ENCODE data around the gene SOX4.

SOX4 gene

GRCh38 chr6:21588481-21589351, 4.8 kb upstream of the SOX4 start:
- DNase-seq (ENCODE audit: low spot score in 2 of 2): peak in 1 of 2 donors; percentile 67
- H3K4me3 Mint-ChIP-seq: peak overlapping the region; percentile 92
- H3K36me3 Mint-ChIP-seq: no peaks in the 10 kb centered on the region
- H3K4me1 Mint-ChIP-seq: peaks cover 16% of the 10 kb centered on the region
- H3K9me3 Mint-ChIP-seq: no peaks in the 10 kb centered on the region
- ATAC-seq: peak; percentile 62
- H3K27ac Mint-ChIP-seq: no peak overlapping the region

- Mint-ChIP-seq H3K4me3 (peak overlapping the region; percentile 92), H3K9me3 (no peaks in the 10 kb centered on the region), H3K36me3 (peaks cover 2% of the 10 kb centered on the region), H3K27ac (no peak overlapping the region), H3K4me1 (peaks cover 18% of the 10 kb centered on the region)
- peak; percentile 79 for ATAC-seq
- DNase-seq (ENCODE audit: low spot score in 2 of 2): peak; percentile 80 to 91
Observed at GRCh38 chr6:21589352-21590345, 3.9 kb upstream of the SOX4 start.

GRCh38 chr6:21590346-21590745, 3.2 kb upstream of the SOX4 start:
- ATAC-seq (no peak), DNase-seq (ENCODE audit: low spot score in 2 of 2) (no peak)
- Mint-ChIP-seq H3K4me3 (no peak overlapping the region), H3K27ac (no peak overlapping the region), H3K9me3 (no peaks in the 10 kb centered on the region), H3K4me1 (peaks cover 22% of the 10 kb centered on the region), H3K36me3 (peaks cover 5% of the 10 kb centered on the region)

DNA sequence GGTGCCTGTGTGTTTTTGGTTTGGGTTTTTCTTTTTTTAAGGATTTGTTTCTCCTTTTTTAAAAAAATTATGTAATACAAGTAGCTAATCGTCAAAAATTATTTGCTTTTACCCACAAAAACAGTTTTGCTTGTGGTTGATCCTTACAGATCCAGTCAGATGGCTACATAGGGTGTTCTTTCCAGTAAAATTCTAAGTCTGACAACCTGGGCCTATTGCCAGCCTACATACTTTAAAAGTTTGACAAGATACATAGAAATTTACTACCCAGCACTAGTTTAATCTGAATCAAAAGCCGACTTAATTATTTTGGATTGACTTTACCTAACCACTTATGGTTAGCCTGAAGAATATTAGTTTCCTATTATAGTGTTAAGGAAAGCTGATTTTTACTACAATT, 2.1 kb upstream of the SOX4 start:
- DNase-seq (ENCODE audit: low spot score in 2 of 2) (no peak), ATAC-seq (no peak)
- H3K36me3 Mint-ChIP-seq: peaks cover 16% of the 10 kb centered on the region
- H3K4me1 Mint-ChIP-seq: peaks cover 33% of the 10 kb centered on the region
- no peak overlapping the region for H3K27ac Mint-ChIP-seq
- no peak overlapping the region for H3K4me3 Mint-ChIP-seq
- H3K9me3 Mint-ChIP-seq: no peaks in the 10 kb centered on the region

DNA sequence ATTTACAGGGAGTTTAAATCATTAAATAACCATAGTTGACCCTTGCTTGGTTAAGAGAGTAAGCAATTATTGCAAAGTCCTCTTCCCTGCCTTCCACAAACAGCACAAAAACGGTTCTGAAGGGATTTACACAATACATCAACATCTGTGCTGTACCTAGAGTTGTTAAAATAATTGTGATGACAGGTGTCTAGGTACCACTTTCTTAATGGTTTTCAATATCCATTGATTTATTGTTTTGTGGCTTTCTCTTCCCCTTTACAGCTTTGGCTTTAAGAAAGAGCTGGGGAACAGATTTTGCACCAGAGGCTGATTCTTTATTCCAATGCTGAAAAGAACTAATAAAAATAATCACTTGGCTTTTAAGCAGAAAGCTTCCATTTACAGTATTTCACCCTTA, 598 bp upstream of the SOX4 start:
- no peak for DNase-seq (ENCODE audit: low spot score in 2 of 2)
- Mint-ChIP-seq H3K27ac (no peak overlapping the region), H3K9me3 (no peaks in the 10 kb centered on the region), H3K36me3 (peaks cover 20% of the 10 kb centered on the region), H3K4me3 (no peak overlapping the region), H3K4me1 (peaks cover 31% of the 10 kb centered on the region)
- no peak for ATAC-seq

- ATAC-seq: peak; percentile 49
- DNase-seq (ENCODE audit: low spot score in 2 of 2): peak in 1 of 2 donors; percentile 53
- no peak overlapping the region for H3K27ac Mint-ChIP-seq
- peaks cover 25% of the 10 kb centered on the region for H3K4me1 Mint-ChIP-seq
- H3K4me3 Mint-ChIP-seq: no peak overlapping the region
- H3K9me3 Mint-ChIP-seq: no peaks in the 10 kb centered on the region
- peaks cover 20% of the 10 kb centered on the region for H3K36me3 Mint-ChIP-seq
Observed at GRCh38 chr6:21593927-21594415, 420 bp downstream of the SOX4 start.

DNA sequence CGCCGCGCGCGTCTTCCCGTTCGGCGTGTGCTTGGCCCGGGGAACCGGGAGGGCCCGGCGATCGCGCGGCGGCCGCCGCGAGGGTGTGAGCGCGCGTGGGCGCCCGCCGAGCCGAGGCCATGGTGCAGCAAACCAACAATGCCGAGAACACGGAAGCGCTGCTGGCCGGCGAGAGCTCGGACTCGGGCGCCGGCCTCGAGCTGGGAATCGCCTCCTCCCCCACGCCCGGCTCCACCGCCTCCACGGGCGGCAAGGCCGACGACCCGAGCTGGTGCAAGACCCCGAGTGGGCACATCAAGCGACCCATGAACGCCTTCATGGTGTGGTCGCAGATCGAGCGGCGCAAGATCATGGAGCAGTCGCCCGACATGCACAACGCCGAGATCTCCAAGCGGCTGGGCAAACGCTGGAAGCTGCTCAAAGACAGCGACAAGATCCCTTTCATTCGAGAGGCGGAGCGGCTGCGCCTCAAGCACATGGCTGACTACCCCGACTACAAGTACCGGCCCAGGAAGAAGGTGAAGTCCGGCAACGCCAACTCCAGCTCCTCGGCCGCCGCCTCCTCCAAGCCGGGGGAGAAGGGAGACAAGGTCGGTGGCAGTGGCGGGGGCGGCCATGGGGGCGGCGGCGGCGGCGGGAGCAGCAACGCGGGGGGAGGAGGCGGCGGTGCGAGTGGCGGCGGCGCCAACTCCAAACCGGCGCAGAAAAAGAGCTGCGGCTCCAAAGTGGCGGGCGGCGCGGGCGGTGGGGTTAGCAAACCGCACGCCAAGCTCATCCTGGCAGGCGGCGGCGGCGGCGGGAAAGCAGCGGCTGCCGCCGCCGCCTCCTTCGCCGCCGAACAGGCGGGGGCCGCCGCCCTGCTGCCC, 1.1 kb downstream of the SOX4 start:
- peak in 1 of 2 donors; percentile 63 for DNase-seq (ENCODE audit: low spot score in 2 of 2)
- Mint-ChIP-seq H3K4me1 (peaks cover 25% of the 10 kb centered on the region), H3K27ac (no peak overlapping the region)

DNA sequence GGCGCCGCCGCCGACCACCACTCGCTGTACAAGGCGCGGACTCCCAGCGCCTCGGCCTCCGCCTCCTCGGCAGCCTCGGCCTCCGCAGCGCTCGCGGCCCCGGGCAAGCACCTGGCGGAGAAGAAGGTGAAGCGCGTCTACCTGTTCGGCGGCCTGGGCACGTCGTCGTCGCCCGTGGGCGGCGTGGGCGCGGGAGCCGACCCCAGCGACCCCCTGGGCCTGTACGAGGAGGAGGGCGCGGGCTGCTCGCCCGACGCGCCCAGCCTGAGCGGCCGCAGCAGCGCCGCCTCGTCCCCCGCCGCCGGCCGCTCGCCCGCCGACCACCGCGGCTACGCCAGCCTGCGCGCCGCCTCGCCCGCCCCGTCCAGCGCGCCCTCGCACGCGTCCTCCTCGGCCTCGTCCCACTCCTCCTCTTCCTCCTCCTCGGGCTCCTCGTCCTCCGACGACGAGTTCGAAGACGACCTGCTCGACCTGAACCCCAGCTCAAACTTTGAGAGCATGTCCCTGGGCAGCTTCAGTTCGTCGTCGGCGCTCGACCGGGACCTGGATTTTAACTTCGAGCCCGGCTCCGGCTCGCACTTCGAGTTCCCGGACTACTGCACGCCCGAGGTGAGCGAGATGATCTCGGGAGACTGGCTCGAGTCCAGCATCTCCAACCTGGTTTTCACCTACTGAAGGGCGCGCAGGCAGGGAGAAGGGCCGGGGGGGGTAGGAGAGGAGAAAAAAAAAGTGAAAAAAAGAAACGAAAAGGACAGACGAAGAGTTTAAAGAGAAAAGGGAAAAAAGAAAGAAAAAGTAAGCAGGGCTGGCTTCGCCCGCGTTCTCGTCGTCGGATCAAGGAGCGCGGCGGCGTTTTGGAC, 2.0 kb downstream of the SOX4 start:
- peaks cover 25% of the 10 kb centered on the region for H3K4me1 Mint-ChIP-seq
- H3K36me3 Mint-ChIP-seq: peaks cover 20% of the 10 kb centered on the region
- DNase-seq (ENCODE audit: low spot score in 2 of 2) (peak in 1 of 2 donors; percentile 53), ATAC-seq (no peak)
- peak overlapping the region; percentile 74 for H3K27ac Mint-ChIP-seq
- no peak overlapping the region for H3K4me3 Mint-ChIP-seq
- no peaks in the 10 kb centered on the region for H3K9me3 Mint-ChIP-seq

More for the DNA sequence above, 1.1 kb downstream of the SOX4 start:
- H3K4me3 Mint-ChIP-seq: no peak overlapping the region
- peaks cover 20% of the 10 kb centered on the region for H3K36me3 Mint-ChIP-seq
- ATAC-seq: peak; percentile 58
- no peaks in the 10 kb centered on the region for H3K9me3 Mint-ChIP-seq

DNA sequence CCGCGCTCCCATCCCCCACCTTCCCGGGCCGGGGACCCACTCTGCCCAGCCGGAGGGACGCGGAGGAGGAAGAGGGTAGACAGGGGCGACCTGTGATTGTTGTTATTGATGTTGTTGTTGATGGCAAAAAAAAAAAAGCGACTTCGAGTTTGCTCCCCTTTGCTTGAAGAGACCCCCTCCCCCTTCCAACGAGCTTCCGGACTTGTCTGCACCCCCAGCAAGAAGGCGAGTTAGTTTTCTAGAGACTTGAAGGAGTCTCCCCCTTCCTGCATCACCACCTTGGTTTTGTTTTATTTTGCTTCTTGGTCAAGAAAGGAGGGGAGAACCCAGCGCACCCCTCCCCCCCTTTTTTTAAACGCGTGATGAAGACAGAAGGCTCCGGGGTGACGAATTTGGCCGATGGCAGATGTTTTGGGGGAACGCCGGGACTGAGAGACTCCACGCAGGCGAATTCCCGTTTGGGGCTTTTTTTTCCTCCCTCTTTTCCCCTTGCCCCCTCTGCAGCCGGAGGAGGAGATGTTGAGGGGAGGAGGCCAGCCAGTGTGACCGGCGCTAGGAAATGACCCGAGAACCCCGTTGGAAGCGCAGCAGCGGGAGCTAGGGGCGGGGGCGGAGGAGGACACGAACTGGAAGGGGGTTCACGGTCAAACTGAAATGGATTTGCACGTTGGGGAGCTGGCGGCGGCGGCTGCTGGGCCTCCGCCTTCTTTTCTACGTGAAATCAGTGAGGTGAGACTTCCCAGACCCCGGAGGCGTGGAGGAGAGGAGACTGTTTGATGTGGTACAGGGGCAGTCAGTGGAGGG, 2.8 kb downstream of the SOX4 start:
- DNase-seq (ENCODE audit: low spot score in 2 of 2): peak in 1 of 2 donors; percentile 52
- Mint-ChIP-seq H3K36me3 (peaks cover 20% of the 10 kb centered on the region), H3K4me1 (peaks cover 25% of the 10 kb centered on the region), H3K4me3 (no peak overlapping the region), H3K9me3 (no peaks in the 10 kb centered on the region), H3K27ac (peak overlapping the region; percentile 74)
- no peak for ATAC-seq

GRCh38 chr6:21596949-21597682, 3.6 kb downstream of the SOX4 start:
- H3K4me1 Mint-ChIP-seq: peaks cover 25% of the 10 kb centered on the region
- H3K4me3 Mint-ChIP-seq: no peak overlapping the region
- DNase-seq (ENCODE audit: low spot score in 2 of 2): no peak
- H3K9me3 Mint-ChIP-seq: no peaks in the 10 kb centered on the region
- no peak for ATAC-seq
- H3K27ac Mint-ChIP-seq: no peak overlapping the region
- H3K36me3 Mint-ChIP-seq: peaks cover 20% of the 10 kb centered on the region

DNA sequence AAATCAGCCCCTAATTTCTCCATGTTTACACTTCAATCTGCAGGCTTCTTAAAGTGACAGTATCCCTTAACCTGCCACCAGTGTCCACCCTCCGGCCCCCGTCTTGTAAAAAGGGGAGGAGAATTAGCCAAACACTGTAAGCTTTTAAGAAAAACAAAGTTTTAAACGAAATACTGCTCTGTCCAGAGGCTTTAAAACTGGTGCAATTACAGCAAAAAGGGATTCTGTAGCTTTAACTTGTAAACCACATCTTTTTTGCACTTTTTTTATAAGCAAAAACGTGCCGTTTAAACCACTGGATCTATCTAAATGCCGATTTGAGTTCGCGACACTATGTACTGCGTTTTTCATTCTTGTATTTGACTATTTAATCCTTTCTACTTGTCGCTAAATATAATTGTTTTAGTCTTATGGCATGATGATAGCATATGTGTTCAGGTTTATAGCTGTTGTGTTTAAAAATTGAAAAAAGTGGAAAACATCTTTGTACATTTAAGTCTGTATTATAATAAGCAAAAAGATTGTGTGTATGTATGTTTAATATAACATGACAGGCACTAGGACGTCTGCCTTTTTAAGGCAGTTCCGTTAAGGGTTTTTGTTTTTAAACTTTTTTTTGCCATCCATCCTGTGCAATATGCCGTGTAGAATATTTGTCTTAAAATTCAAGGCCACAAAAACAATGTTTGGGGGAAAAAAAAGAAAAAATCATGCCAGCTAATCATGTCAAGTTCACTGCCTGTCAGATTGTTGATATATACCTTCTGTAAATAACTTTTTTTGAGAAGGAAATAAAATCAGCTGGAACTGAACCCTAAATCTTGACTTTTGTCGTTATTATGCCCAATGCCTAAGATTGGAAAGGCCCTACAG, 4.5 kb downstream of the SOX4 start:
- no peak for ATAC-seq
- Mint-ChIP-seq H3K4me3 (no peak overlapping the region), H3K9me3 (no peaks in the 10 kb centered on the region), H3K36me3 (peaks cover 20% of the 10 kb centered on the region), H3K27ac (no peak overlapping the region), H3K4me1 (peaks cover 25% of the 10 kb centered on the region)
- DNase-seq (ENCODE audit: low spot score in 2 of 2): no peak

GRCh38 chr6:21598674-21599023, 5.1 kb downstream of the SOX4 start:
- Mint-ChIP-seq H3K4me3 (no peak overlapping the region), H3K36me3 (peaks cover 20% of the 10 kb centered on the region), H3K27ac (no peak overlapping the region), H3K4me1 (peaks cover 25% of the 10 kb centered on the region), H3K9me3 (no peaks in the 10 kb centered on the region)
- ATAC-seq (no peak), DNase-seq (ENCODE audit: low spot score in 2 of 2) (no peak)

All from stimulated activated effector memory CD8-positive, alpha-beta T cell treated with anti-CD3 and anti-CD28 coated beads, Interleukin-12 subunit alpha, Interleukin-12 subunit beta, amount 100 ng/mL, for 72 hours (primary cell).